Measurements from ENCODE around the gene SLC10A4. TPM values are rescaled to one million over a fixed set of nuclear protein-coding genes. Genes with fewer than 3 reads are reported as not detected.

The SLC10A4 gene
- total RNA-seq, 1 experiment from 2014 or later, result not detected

DNA sequence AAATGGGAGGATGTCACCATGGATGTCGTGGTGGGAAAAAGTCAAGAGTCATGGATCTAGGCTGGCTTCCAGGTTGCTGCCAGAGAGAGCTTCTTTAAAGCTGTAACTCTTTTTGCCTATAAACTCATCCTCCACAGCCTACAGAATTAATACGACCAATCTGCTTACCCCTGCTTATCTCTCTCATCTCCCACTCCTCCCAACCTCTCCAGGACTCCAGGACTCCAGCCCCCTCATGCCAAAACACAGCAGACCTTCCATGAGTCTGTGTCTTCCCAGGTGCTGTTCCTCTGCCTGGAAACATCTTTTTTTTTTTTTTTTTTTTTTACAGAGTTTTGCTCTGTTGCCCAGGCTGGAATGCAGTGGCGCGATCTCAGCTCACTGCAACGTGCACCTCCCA lies 15.3 kb upstream of the SLC10A4 start:
- H3K27me3 Mint-ChIP-seq (ENCODE audit: insufficient read depth, unreplicated experiment), result no peaks in the 10 kb centered on the region
- H3K4me1 Mint-ChIP-seq (ENCODE audit: insufficient read depth, unreplicated experiment), result no peaks in the 10 kb centered on the region
- H3K27ac Mint-ChIP-seq (ENCODE audit: low read depth, unreplicated experiment), result no peak overlapping the region
- POLR2A ChIA-PET, result interaction anchor here (0.7 kb wide), 1 partner anchor 629 kb away, joined by 4 read pairs; no protein-coding TSS in a partner anchor
- DNase-seq (ENCODE audit: unreplicated experiment), result no peak
- BruUV-seq (replicated peaks), result no TSS peak
- H3K36me3 Mint-ChIP-seq (ENCODE audit: insufficient read depth, unreplicated experiment), result no peaks in the 10 kb centered on the region
- no peaks in the 10 kb centered on the region for H3K9me3 Mint-ChIP-seq (ENCODE audit: unreplicated experiment)
- CTCF ChIA-PET, result interaction anchor here (0.6 to 1.1 kb wide), 3 partner anchors 9 to 170 kb away, joined by 3 to 4 read pairs (median 3); no protein-coding TSS in a partner anchor
- no peak overlapping the region for H3K4me3 Mint-ChIP-seq (ENCODE audit: unreplicated experiment)
- no peak for TF ChIP-seq CTCF (IDR thresholded peaks at IDR 0.05; ENCODE audit: unreplicated experiment)
- intact Hi-C loops (cut with micrococcal nuclease), result no loop called here

DNA sequence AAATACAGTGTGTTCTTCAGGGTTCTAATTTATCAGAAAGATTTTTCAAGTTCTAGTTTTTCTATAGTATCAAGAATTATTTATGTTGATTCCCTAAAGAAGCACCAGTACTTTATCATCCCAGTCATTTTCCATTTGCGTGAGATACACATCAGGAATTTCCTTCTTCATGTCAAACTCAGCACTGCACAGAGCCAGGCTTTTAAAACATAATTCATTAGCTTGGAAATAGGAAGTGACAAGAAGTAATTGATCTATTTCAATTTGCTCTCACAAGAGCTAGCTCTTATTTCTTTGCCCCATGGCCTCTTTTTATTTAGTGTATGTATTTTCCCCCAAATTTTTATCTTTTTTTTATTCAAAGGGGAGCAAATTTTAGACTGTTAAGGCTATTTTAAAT lies 13.0 kb upstream of the SLC10A4 start:
- Mint-ChIP-seq H3K4me3 (ENCODE audit: unreplicated experiment) (no peak overlapping the region), H3K27me3 (ENCODE audit: insufficient read depth, unreplicated experiment) (no peaks in the 10 kb centered on the region), H3K27ac (ENCODE audit: low read depth, unreplicated experiment) (no peak overlapping the region), H3K9me3 (ENCODE audit: unreplicated experiment) (no peaks in the 10 kb centered on the region), H3K36me3 (ENCODE audit: insufficient read depth, unreplicated experiment) (no peaks in the 10 kb centered on the region), H3K4me1 (ENCODE audit: insufficient read depth, unreplicated experiment) (no peaks in the 10 kb centered on the region)
- BruUV-seq (replicated peaks), result no TSS peak
- no peak for DNase-seq (ENCODE audit: unreplicated experiment)
- TF ChIP-seq CTCF (IDR thresholded peaks at IDR 0.05; ENCODE audit: unreplicated experiment), result no peak
- POLR2A ChIA-PET, result no interaction called here
- intact Hi-C loops (cut with micrococcal nuclease), result no loop called here
- CTCF ChIA-PET, result interaction anchor here (0.7 kb wide), 1 partner anchor 52 kb away, joined by 4 read pairs; no protein-coding TSS in a partner anchor

GRCh38 chr4:48470570-48470969 lies 12.6 kb upstream of the SLC10A4 start:
- Mint-ChIP-seq H3K4me3 (ENCODE audit: unreplicated experiment) (no peak overlapping the region), H3K4me1 (ENCODE audit: insufficient read depth, unreplicated experiment) (no peaks in the 10 kb centered on the region), H3K9me3 (ENCODE audit: unreplicated experiment) (no peaks in the 10 kb centered on the region), H3K27me3 (ENCODE audit: insufficient read depth, unreplicated experiment) (no peaks in the 10 kb centered on the region), H3K36me3 (ENCODE audit: insufficient read depth, unreplicated experiment) (no peaks in the 10 kb centered on the region), H3K27ac (ENCODE audit: low read depth, unreplicated experiment) (no peak overlapping the region)
- ChIA-PET POLR2A (no interaction called here), CTCF (interaction anchor here (0.5 to 0.7 kb wide), 2 partner anchors 37 to 51 kb away, joined by 3 to 4 read pairs; no protein-coding TSS in a partner anchor)
- no peak for TF ChIP-seq CTCF (IDR thresholded peaks at IDR 0.05; ENCODE audit: unreplicated experiment)
- intact Hi-C loops (cut with micrococcal nuclease), result no loop called here
- DNase-seq (ENCODE audit: unreplicated experiment), result no peak
- BruUV-seq (replicated peaks), result no TSS peak

DNA sequence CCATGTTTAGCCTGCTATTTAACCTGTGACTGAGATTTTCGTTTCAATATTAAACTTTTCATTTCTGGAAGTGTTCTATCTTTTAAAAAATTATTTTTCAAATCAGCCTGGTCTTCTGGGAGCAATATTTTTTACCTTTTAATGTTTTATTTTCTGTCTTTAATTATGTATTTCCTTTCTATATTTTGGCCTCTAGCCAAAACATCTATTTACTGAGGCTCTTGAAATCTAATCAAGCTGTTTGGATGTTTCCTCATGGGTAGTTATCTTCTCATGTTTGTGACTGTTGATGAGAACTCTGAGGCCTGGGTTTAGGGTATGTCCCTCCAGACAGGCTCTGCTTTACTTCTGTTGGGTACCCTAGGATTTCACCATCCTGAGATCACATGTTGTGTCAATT lies 10.3 kb upstream of the SLC10A4 start:
- intact Hi-C loops (cut with micrococcal nuclease), result no loop called here
- DNase-seq (ENCODE audit: unreplicated experiment), result no peak
- ChIA-PET POLR2A (interaction anchor here (0.7 kb wide), 1 partner anchor 18 kb away, joined by 3 read pairs; no protein-coding TSS in a partner anchor), CTCF (no interaction called here)
- H3K36me3 Mint-ChIP-seq (ENCODE audit: insufficient read depth, unreplicated experiment), result no peaks in the 10 kb centered on the region
- no peak overlapping the region for H3K27ac Mint-ChIP-seq (ENCODE audit: low read depth, unreplicated experiment)
- no TSS peak for BruUV-seq (replicated peaks)
- H3K4me3 Mint-ChIP-seq (ENCODE audit: unreplicated experiment), result no peak overlapping the region
- TF ChIP-seq CTCF (IDR thresholded peaks at IDR 0.05; ENCODE audit: unreplicated experiment), result no peak
- no peaks in the 10 kb centered on the region for H3K9me3 Mint-ChIP-seq (ENCODE audit: unreplicated experiment)
- peaks cover 8% of the 10 kb centered on the region for H3K4me1 Mint-ChIP-seq (ENCODE audit: insufficient read depth, unreplicated experiment)
- no peaks in the 10 kb centered on the region for H3K27me3 Mint-ChIP-seq (ENCODE audit: insufficient read depth, unreplicated experiment)
